Measurements from ENCODE around the gene CNTNAP2. TPM values are rescaled to one million over a fixed set of nuclear protein-coding genes. Genes with fewer than 3 reads are reported as not detected.

CNTNAP2 gene
- total and polyA plus RNA-seq, 2 of the 13 experiments (the other 11 are each of a cell fraction or from before 2014, with no cell fraction given), result 0.40 to 0.42 TPM

DNA sequence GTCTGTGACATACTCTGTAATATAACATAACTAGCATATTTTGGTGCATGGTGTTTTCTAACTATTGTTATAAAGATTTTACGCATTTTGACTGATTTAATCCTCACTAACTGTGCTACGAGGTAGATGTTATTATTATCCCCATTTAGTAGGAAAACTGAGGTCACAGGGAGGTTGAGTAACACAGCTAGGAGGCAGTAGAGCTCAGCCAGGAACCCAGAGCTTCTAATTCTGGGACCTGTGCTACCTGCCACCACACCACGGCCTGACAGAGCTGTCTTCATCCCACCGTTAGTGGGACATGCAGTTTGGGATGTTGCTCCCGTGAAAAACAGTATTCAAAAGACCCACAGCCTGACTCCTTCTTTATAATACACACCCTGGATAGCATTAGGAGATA is 962.5 kb downstream of the CNTNAP2 start (continued):
- TF ChIP-seq, protein P1, sequence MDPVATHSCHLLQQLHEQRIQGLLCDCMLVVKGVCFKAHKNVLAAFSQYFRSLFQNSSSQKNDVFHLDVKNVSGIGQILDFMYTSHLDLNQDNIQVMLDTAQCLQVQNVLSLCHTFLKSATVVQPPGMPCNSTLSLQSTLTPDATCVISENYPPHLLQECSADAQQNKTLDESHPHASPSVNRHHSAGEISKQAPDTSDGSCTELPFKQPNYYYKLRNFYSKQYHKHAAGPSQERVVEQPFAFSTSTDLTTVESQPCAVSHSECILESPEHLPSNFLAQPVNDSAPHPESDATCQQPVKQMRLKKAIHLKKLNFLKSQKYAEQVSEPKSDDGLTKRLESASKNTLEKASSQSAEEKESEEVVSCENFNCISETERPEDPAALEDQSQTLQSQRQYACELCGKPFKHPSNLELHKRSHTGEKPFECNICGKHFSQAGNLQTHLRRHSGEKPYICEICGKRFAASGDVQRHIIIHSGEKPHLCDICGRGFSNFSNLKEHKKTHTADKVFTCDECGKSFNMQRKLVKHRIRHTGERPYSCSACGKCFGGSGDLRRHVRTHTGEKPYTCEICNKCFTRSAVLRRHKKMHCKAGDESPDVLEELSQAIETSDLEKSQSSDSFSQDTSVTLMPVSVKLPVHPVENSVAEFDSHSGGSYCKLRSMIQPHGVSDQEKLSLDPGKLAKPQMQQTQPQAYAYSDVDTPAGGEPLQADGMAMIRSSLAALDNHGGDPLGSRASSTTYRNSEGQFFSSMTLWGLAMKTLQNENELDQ (CRISPR knock-in tag; IDR thresholded peaks at IDR 0.05; ENCODE audit: borderline replicate concordance), result no peak
- TF ChIP-seq, protein P2, sequence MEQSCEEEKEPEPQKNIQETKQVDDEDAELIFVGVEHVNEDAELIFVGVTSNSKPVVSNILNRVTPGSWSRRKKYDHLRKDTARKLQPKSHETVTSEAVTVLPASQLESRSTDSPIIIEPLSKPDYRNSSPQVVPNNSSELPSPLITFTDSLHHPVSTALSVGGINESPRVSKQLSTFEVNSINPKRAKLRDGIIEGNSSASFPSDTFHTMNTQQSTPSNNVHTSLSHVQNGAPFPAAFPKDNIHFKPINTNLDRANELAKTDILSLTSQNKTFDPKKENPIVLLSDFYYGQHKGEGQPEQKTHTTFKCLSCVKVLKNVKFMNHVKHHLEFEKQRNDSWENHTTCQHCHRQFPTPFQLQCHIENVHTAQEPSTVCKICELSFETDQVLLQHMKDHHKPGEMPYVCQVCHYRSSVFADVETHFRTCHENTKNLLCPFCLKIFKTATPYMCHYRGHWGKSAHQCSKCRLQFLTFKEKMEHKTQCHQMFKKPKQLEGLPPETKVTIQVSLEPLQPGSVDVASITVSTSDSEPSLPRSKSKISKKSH (CRISPR knock-in tag; IDR thresholded peaks at IDR 0.05; ENCODE audit: borderline replicate concordance), result no peak
- TF ChIP-seq ZNF629 (CRISPR knock-in tag; conservative IDR thresholded peaks at IDR 0.05) (no peak), MAFG (CRISPR knock-in tag; IDR thresholded peaks at IDR 0.05) (no peak), ZNF772 (CRISPR knock-in tag; IDR thresholded peaks at IDR 0.05) (no peak), ZFP36L2 (CRISPR knock-in tag; IDR thresholded peaks at IDR 0.05) (no peak), ZNF326 (CRISPR knock-in tag; IDR thresholded peaks at IDR 0.05; ENCODE audit: borderline replicate concordance) (no peak)

DNA sequence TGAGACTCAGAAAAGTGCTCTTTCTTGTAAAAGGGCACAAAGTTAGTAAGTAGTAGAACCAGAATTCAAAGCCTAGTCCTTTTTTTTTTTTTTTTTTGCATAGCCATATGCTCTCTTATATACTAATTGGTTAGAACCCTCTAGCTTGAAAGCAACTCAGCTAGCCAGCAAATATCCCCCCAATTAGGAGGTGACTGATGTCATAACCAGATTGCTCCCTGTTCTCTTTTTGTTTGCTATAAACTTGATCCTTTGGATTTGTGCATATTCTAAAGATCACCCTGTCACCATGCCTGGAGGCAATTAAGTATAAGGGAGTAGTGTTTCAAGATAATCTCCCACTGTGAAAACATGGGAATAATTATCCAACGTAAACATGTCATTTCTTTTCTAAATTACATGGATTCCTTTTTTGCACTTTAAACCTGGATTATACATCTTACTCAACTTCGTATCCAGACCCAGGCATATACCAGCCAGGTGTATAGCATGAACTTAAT is 963.4 kb downstream of the CNTNAP2 start:
- peaks cover 17% of the 10 kb centered on the region for H3K9me3 ChIP-seq (ENCODE audit: low read length)
- intact Hi-C loops (cut with micrococcal nuclease; ENCODE audit: unreplicated experiment) (no loop called here), in situ Hi-C loops (cut with HindIII; ENCODE audit: extremely low pct_ligation_motif_present, low pct_unique_long_range_greater_than_20kb) (no loop called here)
- no peaks in the 10 kb centered on the region for H3K27me3 ChIP-seq (ENCODE audit: control insufficient read depth in 1 of 2, insufficient read depth in 2 of 2, low read length in 2 of 2)
- TF ChIP-seq ZNF773 (CRISPR knock-in tag; IDR thresholded peaks at IDR 0.05; ENCODE audit: borderline replicate concordance) (no peak), ZNF431 (CRISPR knock-in tag; IDR thresholded peaks at IDR 0.05; ENCODE audit: borderline replicate concordance, low read depth) (no peak), YEATS2 (CRISPR knock-in tag; IDR thresholded peaks at IDR 0.05; ENCODE audit: borderline replicate concordance) (no peak)
- BruUV-seq (replicated peaks), result no TSS peak
- H3K9ac ChIP-seq (ENCODE audit: insufficient read depth, low read depth, low read length), result no peak overlapping the region
- no peak overlapping the region for H3K4me3 ChIP-seq (replicated peaks in 1 of 3; ENCODE audit: insufficient read depth in 1 of 3, low read depth in 2 of 3, low read length in 3 of 3)
- 6% methylated on average over 2 of the region's 2 CpGs for WGBS (ENCODE audit: low lambda C conversion rate)
- H3K4me1 ChIP-seq (ENCODE audit: insufficient read depth, low read length), result no peaks in the 10 kb centered on the region
- H4K20me1 ChIP-seq (ENCODE audit: insufficient read depth, low read length), result no peaks in the 10 kb centered on the region
- no peaks in the 10 kb centered on the region for H3K36me3 ChIP-seq (replicated peaks in 1 of 2; ENCODE audit: control insufficient read depth in 1 of 2, insufficient read depth in 2 of 2, low read length in 2 of 2)
- no peak for ATAC-seq
- H3K4me2 ChIP-seq (ENCODE audit: low read depth, low read length), result no peak overlapping the region
- ChIA-PET CTCF (ENCODE audit: low intra/inter-chr PET ratio, low total read pairs) (no interaction called here), POLR2A (no interaction called here)
- no peaks in the 10 kb centered on the region for H3K79me2 ChIP-seq (ENCODE audit: insufficient read depth, low read length)
- H2AFZ ChIP-seq (ENCODE audit: low read length), result no peak overlapping the region
- DNase-seq (ENCODE audit: low spot score), result no peak
- FAIRE-seq, result no peak
- no peak overlapping the region for H3K27ac ChIP-seq (ENCODE audit: extremely low read length, insufficient read depth, low read length)
